Measurements from ENCODE around the gene KRTAP5-2. TPM values are rescaled to one million over a fixed set of nuclear protein-coding genes. Genes with fewer than 3 reads are reported as not detected.
"Not testable (repeated sequence)": the region's sequence is repeated elsewhere in the genome, so short reads cannot be mapped to it uniquely, and the experiment has no call there.

KRTAP5-2 gene
- polyA plus RNA-seq, 1 donor: 0.38 TPM

DNA sequence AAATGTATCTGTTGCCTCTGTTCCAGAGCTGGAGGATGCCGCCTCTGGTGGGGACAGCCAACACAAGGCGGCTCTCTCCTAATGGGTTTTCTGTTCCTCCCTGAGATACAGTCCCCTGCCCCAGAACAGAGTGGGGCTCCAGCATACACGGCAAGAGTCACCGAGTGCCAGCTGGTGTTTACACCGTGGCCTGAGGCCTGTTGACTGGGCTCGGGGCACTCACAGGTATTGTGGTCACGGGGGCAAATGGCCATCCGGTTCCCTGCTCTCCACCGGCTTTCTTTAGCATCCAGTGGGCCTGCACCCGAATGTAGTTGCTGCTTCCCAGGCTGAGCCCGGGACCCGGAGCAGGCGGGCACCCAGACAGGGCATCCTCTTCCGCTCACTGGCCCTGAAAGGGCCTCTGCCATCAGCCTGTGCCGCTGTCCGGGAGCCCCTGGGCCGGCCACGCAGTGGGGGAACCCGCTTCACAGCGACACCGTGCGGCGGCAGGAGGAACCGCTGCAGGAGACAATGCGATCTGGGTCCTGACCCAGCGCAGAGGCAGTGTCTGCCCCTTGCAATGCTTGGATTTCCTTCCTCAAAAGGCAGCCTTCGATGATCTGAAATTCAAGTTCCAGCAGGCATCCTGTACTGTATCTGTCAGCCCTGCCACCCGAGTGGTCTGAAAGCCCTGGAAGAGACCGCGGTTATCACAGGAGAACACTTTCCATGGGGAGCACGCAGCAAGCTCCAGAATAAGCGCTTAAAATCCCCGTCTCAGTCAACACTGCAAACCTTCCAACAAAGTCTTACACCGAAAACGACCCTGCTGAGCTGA is 30.6 kb upstream of the KRTAP5-2 start:
- DNase-seq (ENCODE audit: low read depth): no peak

DNA sequence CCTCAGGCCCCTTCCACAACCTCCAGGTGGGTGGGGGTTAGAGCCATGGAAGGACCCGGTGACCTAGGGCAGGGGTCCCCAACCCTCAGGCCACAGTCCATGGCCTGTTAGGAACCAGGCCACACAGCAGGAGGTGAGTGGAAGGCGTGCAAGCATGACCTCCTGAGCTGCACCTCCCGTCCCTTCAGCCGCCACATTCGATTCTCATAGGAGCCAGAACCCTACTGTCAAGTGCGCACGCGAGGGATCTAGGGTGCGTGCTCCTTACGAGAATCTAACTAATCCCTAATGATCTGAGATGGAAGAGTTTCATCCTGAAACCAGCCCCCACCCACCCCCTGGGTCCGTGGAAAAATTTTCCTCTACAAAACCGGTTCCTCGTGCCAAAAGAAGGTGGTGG is 27.4 kb upstream of the KRTAP5-2 start:
- no peak for DNase-seq (ENCODE audit: low read depth)

DNA sequence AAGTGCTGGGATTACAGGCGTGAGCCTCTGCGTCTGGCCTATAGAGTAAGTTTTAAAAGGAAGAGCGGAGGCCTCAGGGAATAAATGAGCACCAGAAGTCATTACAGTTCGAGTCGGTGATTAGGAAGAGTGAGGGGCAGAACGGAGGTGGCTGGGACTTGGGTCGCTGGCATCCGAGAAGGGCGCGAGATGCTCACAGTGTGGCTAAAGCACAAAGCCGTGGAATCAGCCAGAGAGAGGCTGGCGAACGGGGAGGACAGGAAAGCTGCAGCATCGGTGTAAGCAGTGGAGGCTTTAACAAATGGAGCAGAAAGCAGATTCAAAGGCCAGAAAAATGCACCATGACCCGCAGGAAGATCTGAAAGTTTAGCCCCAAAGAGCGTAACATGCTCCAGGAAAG is 26.5 kb upstream of the KRTAP5-2 start:
- DNase-seq (ENCODE audit: low read depth): no peak

DNA sequence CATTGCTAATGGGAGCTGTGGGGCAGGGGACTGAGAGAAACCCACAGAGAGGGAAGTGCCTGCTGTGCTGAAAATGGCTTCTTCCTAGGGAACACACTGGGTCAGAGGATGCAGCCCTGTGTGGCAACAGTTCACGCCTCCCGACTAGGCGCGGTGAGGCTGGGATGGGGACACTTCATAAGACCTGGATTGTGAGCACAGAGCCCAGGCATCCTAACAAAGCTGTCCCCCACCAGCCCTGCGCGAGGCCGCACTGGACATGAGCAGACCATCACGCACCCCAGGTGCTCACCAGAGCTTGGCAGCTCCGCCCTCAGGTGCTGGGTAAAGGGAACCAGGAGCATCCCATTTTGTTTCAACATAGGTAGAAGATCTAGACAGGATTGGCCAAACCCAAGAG is 25.6 kb upstream of the KRTAP5-2 start:
- DNase-seq (ENCODE audit: low read depth): no peak

DNA sequence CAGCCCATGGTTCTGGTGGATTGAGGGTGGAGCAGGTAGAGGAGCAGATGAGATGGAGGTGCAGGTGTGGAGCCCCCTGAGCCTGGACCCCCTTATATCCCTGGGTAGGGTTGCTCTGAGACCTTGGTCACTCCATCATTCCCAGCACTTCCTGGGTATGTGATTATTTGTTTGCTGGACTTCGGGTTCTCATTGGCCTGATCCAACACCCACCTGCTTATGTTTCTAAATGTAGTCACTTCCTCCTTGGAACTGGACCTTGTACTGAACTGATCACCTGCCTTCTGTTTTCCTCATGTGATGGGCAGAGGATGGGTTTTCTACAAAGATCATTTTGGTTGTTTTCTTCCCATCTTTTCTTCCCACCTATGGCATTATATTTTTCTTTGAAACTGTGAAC is 24.0 kb upstream of the KRTAP5-2 start, which contains the start of gene KRTAP5-4:
Gene KRTAP5-4 (minus strand): TSS at position 53 of the 400 bp plus-strand sequence. CDS start 45 bp downstream, at position 8.
- DNase-seq (ENCODE audit: low read depth): no peak

DNA sequence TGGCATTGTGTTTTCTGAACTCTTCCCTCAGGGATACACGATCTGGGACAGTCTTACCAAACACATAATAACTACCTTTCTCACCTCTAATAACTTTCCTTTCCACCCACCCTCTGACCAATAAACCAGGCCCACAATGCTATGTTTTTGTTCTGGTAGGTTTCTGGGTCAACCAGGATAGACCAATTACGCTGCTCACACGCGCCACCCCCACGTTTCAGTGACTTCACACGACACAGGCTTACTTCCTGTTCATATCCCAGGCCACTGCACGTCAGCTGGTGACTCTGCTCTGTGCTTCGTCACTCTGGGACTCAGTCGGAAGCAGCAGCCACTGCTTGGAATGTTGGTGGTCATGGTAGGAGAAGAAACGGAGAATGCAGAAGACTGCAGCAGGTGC is 21.4 kb upstream of the KRTAP5-2 start:
- DNase-seq (ENCODE audit: low read depth): no peak

DNA sequence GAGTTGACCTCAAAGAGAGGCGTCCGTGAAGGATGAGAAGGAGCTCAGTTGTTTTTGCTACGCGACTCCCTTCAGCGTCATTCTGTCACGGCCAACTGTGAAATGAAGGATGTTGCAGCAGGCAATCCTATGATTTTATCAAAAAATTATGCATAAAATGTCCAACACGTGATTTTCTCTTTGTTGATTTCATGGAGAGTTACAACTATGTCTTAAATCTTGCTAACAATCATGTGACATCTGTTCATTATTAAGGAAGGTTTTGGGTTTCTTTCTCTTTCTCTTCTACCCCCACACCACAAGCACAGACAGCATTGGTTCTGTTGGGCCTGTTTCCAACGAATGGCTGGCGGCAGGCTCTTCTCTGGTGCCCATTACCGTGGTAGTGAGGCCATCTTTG is 20.1 kb upstream of the KRTAP5-2 start:
- DNase-seq (ENCODE audit: low read depth): no peak

DNA sequence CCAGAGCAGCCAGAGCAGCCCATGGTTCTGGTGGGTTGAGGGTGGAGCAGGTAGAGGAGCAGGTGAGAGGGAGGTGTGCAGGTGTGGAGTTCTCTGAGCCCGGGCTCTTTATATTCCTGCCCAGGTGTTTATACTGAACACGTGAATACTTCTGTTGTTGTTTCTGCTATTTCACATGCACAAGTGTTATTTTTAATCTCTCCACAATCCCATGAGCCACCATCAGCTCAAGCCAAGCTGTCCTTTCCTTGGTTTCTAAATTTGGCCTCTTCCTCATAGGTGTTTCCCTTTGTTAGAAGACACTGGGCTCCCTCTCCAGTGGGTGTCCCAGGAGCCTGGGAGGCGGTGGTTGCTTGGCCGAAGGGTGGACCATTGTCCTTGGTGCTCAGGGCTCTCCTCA is 10.3 kb upstream of the KRTAP5-2 start, which contains the start of gene KRTAP5-3:
Gene KRTAP5-3 (minus strand): TSS at position 101 of the 400 bp plus-strand sequence. CDS start 78 bp downstream, at position 23.
- DNase-seq (ENCODE audit: low read depth): no peak

DNA sequence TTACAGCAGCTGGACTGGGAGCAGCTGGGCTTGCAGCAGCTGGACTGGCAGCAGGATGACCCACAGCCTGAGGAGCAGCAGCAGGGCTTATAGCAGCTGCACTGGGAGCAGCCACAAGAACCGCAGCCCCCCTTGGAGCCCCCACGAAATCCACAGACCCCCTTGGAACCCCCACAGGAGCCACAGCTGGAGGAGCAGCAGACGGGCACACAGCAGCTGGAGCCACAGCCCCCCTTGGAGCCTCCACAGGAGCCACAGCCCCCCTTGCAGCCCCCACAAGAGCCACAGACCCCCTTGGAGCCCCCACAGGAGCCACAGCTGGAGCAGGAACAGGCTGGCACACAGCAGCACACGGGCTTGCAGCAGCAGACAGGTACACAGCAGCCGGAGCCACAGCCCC is 9.8 kb upstream of the KRTAP5-2 start:
- not testable (repeated sequence) for DNase-seq (ENCODE audit: low read depth)

DNA sequence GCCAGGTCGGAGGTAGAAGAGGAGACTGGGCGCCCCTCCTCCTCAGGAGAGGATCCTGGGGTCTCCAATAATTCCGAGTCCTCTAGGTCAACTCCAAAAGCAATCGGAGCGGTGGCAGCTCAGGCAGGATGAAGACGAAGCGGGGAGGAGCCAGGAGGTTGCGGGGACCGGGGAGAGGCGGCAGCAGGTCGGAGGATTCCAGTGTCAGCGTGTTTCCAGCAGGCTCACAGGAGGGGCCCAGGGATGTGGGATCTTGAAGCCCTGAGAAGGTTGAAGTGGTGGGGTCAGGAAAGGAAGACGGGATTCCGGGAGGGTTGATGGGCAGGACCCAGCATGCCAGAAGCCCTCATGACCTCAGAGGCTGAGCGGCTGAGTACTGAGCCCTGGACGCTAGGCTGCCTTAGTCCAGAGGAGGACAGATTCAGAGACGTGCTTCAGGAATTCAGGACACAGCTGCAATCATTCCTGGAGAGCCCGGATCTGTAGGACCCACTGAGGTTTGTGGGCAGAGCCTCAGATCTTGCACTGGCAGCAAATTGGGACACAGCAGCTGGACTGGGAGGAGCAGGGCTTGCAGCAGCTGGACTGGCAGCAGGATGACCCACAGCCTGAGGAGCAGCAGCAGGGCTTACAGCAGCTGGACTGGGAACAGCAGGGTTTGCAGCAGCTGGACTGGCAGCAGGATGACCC is 9.2 kb upstream of the KRTAP5-2 start:
- DNase-seq (ENCODE audit: low read depth): not testable (repeated sequence)

DNA sequence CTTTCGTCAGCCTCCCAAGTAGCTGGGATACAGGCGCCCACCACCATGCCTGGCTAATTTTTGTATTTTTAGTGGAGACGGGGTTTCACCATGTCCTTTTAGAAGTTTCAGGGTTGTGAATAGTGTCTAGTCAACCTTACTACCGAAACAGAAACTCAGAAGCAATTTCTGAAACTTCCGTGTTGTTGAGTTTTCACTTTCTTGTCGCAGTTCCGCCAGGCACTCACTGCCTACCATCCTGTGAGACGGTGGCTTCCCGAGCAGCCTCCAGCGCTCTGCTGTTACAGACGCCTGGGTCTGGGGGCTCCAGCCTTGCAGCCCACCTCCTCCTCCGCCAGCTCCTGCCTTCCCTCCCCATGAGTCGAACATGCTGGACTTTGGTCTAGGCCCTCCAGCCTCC is 7.8 kb upstream of the KRTAP5-2 start:
- DNase-seq (ENCODE audit: low read depth): not testable (repeated sequence)

DNA sequence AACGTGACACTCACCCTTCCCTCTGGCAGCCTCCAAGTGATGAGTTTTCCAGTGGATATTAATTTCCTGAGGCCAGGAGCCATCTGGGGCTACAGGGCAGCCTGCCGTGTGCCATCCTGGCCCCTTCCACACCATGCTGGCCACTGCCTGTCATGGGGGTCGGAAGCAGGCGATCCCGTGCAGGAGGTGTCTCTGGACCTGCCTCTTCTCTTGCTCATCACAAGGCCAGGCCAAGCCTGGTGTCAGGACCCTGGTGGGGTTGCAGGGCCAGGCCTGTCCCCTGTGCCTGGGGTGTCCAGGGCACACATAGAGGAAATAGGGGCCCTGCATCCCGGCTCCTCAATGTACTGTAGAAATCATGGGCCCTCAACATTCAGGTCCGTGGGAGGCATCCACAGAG is 6.6 kb upstream of the KRTAP5-2 start:
- no peak for DNase-seq (ENCODE audit: low read depth)

DNA sequence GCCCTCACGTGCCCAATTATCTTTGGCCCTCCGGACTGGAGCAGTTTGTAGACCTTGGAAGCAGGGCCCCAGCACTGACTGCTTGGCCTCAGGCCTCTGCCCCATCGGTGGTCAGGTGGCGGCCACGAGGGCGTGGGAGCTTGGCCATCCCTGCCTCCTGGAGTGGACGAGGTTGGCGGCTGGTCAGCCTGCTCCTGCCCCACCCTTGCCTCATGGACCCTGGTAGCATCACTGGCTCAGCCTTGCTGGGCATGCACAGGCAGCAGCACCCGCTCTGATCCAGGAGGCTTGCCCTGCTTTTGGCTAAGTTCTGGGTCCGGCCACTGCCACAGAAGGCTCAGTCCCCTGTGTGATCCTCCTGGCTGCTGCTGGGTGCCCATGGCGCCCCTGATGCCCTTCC is 6.1 kb upstream of the KRTAP5-2 start:
- DNase-seq (ENCODE audit: low read depth): no peak

DNA sequence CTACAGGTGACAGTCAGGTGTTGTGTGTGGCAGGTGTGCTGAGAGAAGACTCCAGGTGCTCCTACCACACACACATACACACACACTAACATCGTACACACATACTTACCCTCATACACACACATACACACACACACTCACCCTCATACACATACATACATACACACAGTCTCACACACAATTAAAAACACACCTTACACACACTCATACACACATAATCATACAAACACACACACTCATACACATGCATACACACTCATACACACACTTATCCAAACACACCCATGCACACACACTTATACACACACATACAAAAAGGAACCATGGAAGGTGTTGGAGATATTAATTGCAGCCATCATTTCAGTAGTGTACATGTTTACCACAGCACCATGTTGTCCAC is 5.5 kb upstream of the KRTAP5-2 start:
- DNase-seq (ENCODE audit: low read depth): no peak

DNA sequence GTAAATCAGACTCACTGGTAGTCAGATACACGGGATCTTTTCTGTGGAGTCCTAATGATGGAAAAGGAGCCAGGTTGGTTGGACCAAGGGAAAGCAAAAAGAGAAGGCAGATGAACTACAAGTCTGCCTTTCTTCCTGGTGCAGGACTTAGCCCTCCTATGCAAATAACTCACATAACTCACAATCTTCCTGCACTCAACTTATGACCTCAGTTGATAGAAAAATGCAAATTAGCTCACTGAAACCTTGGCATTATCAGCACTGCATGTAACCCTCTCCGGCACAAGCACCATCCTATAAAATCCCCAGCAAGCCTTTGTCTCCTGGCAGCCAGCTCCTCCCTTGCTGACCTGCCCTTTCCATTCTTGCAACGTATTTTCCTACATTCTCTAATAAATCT is 3.6 kb upstream of the KRTAP5-2 start:
- not testable (repeated sequence) for DNase-seq (ENCODE audit: low read depth)

DNA sequence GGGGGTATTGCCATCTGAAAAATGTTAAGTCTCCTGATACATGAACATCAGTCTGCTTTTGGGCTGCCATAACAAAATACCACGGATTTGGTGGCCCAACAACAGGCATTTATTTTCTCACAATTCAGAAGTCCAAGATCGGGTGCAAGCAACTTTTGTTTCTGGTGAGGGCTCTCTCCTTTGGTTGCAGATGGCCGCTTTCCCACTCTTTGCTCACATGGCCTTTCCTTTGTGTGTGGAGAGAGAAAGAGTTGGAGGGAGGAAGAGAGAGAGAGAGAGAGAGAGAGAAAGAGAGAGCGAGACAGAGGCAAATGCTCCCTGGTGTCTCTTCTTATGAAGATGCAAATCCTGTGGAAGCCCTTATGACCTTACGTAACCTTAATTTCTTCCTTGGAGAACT is 2.5 kb upstream of the KRTAP5-2 start:
- no peak for DNase-seq (ENCODE audit: low read depth)

DNA sequence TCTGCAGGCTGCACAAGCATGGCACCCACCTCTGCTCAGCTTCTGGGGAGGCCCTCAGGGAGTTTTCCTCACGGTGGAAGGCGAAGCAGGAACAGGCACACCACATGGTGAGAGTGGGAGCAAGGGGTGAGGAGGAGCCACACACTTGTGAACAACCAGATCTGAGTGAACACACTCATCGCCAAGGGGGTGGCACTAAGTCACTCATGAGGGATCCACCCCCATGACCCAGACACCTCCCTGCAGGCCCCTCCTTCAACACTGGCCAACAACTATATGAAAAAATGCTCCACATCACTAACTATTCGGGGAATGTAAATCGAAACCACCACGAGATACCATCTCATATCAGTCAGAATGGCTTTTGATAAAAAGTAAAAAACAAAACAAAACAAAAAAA is 722 bp upstream of the KRTAP5-2 start:
- DNase-seq (ENCODE audit: low read depth): no peak

DNA sequence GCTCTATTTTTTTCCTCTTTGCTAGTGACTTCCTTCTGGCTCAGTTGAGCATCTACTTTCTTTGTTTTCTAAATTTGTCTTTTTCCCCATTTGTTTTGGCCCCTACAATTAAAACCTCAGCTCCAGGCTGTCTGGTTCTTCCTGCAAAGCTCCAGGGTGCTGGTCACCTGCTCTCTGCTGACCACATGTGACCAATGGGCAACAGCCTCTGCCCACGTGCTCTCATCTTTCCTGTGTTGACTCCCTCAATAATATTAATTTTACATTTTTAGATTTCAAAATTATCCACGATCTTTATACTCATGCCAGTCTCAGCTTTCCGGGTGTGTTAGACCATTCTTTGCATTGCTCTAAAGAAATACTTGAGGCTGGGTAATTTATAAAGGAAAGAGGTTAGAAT is 312 bp upstream of the KRTAP5-2 start:
- DNase-seq (ENCODE audit: low read depth): not testable (repeated sequence)

DNA sequence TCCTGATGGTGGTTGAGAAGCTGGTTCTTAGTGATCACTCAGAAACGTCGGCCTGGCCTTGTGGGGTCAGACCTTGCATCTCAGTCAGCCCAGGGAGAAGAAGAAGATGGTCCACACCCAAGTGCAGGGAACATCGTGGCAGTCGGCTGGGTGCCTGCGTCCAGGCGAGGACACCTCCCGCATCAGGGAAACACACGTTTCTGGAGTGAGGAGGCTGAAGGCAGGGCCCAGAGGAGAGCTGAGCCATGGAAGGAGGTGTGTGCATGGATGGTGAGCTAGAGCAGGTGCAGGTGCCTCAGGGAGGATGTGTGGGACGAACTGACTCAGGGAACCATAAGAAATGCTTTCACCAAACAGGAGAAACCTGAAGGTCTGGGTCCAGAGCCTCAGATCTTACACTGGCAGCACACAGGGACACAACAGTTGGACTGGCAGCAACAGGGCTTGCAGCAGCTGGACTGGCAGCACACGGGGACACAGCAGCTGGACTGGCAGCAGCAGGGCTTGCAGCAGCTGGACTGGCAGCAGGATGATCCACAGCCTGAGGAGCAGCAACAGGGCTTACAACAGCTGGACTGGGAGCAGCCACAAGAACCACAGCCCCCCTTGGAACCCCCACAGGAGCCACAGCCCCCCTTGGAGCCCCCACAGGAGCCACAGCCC is 632 bp downstream of the KRTAP5-2 start:
- no peak for DNase-seq (ENCODE audit: low read depth)

DNA sequence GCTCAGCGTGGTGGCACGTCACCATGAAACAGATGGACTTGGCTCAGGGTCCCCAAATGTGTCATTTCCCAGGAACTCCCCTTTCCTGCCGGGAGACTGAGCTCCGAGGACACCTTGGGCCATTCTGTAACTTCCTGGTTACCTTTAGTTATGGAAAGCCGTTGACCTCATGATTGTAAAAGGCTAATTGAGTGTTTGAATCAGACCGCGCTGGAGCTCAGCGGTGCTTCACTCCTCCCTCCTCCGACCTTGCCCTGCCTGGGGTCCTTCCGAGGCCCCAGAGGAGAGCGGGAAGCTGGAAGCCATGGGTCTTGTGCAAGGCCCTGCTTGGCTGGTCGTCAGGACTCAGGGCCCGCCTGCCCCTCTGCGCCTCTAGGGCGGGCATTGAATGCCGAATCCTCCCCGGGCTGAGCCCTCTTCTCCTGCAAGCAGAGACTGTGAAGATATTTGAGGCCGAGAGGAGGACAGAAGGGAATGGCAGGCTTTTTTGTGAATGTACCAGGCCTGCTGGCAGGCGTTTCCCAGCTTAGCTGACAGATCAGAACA is 1.4 kb downstream of the KRTAP5-2 start:
- not testable (repeated sequence) for DNase-seq (ENCODE audit: low read depth)

DNA sequence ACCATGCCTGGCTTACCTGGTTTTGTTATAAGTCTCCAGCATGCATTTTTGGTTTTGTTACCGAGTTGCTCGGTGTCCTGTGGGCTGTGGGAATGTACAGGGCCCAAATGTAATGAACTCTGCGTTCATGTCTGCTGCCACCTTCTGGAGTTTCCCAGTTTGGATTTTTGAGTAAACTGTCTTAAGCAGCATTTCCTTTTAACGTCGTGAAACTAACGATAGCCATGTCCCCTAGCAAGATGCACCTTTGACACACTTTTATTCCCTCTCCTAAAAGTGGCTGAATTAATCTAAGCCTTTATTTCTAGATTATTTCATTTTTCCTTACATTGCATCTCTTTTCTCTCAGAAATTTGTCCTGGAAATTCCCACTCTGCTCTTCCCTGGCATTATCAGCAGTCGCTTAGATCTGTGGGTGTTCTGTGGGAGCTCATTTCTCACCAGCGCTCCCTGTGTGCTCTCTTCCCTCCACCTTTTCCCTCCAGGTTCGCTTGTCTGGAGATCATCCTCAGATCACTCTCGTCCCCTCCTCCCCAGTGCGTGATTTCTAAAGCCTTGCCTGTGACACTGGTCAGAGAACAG is 2.0 kb downstream of the KRTAP5-2 start:
- DNase-seq (ENCODE audit: low read depth): not testable (repeated sequence)

DNA sequence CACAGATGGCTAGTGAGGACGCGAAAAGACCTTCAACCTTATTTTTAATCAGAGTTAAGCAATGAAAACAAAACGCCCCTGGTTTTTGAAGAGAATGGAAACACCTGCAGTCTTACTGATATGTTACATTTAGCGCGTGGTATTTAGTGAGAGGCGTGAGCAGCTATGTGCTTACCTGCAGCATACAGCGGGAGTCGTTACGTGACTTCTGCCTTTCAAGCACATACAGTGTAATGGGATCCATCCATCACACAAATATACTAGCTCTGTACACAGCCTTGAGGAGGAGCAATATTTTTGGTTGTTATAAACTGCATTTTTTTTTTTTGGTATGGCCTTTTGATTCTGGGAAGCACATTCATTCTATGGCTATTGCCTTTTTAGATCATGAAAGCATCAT is 5.5 kb downstream of the KRTAP5-2 start:
- DNase-seq (ENCODE audit: low read depth): no peak

Data from forelimb muscle (tissue), 1 donor.